Activated T-cell treated with anti-CD3 and anti-CD28 coated beads, Interleukin-2, amount 50 U/mL, for 24 hours (primary cell): Measurements from ENCODE around the gene GCNA.

Source experiments
- DNase-seq: peaks from one replicate; pipeline ENCODE4 v3.0.0-alpha.2; 2020
- H3K27ac Mint-ChIP-seq: 2 replicates; pipeline ENCODE4 v1.8.0; 2020; ENCODE audit warnings: mild to moderate bottlenecking, mixed read lengths
- H3K27me3 Mint-ChIP-seq: 2 replicates; pipeline ENCODE4 v1.8.0; 2020; ENCODE audit warnings: mixed read lengths
- H3K36me3 Mint-ChIP-seq: 2 replicates; pipeline ENCODE4 v1.8.0; 2020; ENCODE audit warnings: low read depth, mixed read lengths
- H3K4me1 Mint-ChIP-seq: 2 replicates; pipeline ENCODE4 v1.8.0; 2020; ENCODE audit warnings: low read depth, mixed read lengths
- H3K4me3 Mint-ChIP-seq: 2 replicates; pipeline ENCODE4 v1.8.0; 2020; ENCODE audit warnings: mild to moderate bottlenecking, moderate library complexity, mixed read lengths
- H3K9me3 Mint-ChIP-seq: 2 replicates; pipeline ENCODE4 v1.8.0; 2020; ENCODE audit warnings: mixed read lengths

The GCNA gene

DNA sequence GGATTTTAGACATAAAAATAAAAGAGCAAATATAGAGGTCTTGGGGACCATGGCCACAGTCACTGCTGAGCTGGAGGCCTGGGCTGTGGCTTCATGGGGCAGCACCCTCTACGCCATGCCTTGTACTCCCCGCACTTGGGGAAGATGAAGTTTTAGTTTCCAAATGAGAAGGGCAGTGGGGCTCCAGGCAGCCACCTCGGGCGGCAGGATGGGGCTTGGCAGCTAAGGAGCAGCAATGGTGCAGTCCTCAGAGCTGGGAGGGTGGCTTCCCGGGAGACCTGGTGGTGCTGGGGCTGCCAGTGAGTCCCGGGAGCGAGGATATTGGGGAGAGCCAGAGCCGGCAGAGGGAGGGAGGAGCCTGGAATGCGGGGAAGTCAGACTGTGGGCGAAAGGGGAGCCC lies 37.7 kb downstream of the GCNA start:
- peak overlapping the region; percentile 95 for H3K27ac Mint-ChIP-seq

DNA sequence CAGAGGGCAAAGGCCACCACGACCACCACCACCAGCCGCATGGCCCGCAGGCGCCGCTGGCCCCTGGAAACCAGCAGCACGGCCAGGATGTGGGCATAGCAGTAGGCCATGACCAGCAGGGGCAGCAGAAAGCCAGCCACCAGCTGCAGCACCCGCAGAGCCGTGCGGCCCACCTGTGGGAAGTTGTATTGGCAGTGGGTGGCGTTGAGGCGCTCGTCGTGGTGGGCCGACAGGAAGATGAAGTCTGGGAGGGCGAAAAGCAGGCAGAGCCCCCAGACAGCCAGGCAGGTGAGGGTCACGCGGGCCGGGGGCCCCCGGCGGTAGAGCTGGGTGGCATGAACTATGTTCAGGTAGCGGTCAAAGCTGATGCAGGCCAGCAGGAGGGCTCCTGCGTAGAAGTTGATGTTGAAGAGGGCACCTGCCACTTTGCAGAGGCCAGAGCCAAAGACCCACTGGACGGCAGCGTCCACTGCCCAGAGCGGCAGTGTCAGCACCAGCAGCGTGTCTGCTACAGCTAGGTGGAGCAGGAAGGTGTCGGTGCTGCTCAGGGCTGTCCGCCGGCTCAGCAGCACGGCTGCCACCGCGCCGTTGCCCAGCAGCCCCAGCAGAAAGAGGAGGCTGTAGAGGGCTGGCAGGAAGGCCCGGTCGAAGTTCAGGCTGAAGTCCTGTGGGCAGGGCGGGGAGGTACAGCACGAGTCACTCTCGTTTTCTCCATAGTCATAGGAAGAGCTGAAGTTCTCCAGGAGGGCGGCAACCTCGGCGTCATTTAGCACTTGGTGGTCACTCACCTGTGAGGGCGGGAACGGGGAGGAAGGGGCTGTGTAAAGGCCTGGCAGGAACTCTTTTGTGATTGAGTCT lies 38.7 kb downstream of the GCNA start:
- H3K27me3 Mint-ChIP-seq: peaks cover 26% of the 10 kb centered on the region
- H3K27ac Mint-ChIP-seq: peak overlapping the region; percentile 95
- no peaks in the 10 kb centered on the region for H3K9me3 Mint-ChIP-seq
- peaks cover 60% of the 10 kb centered on the region for H3K36me3 Mint-ChIP-seq
- DNase-seq: peak; percentile 55
- peaks cover 66% of the 10 kb centered on the region for H3K4me1 Mint-ChIP-seq
- H3K4me3 Mint-ChIP-seq: peak overlapping the region; percentile 86

More for the DNA sequence above, 37.7 kb downstream of the GCNA start:
- H3K4me3 Mint-ChIP-seq: peak overlapping the region; percentile 86
- DNase-seq: peak; percentile 52
- peaks cover 61% of the 10 kb centered on the region for H3K4me1 Mint-ChIP-seq
- H3K36me3 Mint-ChIP-seq: peaks cover 69% of the 10 kb centered on the region
- H3K9me3 Mint-ChIP-seq: no peaks in the 10 kb centered on the region
- H3K27me3 Mint-ChIP-seq: peaks cover 25% of the 10 kb centered on the region

GRCh38 chrX:71617742-71618141 lies 39.5 kb downstream of the GCNA start:
- peaks cover 75% of the 10 kb centered on the region for H3K4me1 Mint-ChIP-seq

DNA sequence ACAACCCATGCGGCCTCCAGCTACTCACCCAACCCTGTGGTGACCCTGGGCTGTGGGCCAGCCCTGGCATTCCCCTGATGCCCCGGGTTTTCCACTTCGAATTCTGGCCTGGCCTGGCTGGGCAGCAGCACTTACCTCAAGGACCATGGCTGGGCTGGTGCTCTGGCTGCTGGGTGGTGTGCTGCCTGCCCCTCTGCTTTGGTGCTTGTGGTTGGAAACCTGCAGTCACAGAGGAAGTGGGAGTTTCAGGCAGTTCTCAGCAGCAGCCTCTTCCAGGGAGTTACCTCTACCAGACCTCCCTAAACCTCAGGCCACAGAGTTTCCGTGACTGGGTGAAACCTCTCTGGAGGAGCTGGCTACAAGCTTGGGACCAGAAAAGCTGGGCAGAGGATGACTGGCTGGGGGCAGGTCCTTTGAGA lies 40.1 kb downstream of the GCNA start, which contains the start of gene CXCR3:
TSS of gene CXCR3 (minus strand) at position 209 of the 419 bp plus-strand sequence. CDS start at position 147, 62 bp downstream.
- peak within 1 kb of the TSS; percentile 95 for H3K27ac Mint-ChIP-seq
- H3K4me1 Mint-ChIP-seq: peaks cover 80% of the 10 kb centered on the region
- peak; percentile 75 for DNase-seq
- peaks cover 26% of the 10 kb centered on the region for H3K27me3 Mint-ChIP-seq
- no peaks in the 10 kb centered on the region for H3K9me3 Mint-ChIP-seq
- peak within 1 kb of the TSS; percentile 86 for H3K4me3 Mint-ChIP-seq
- H3K36me3 Mint-ChIP-seq: peaks cover 51% of the 10 kb centered on the region

More at GRCh38 chrX:71617742-71618141, 39.5 kb downstream of the GCNA start:
- H3K36me3 Mint-ChIP-seq: peaks cover 55% of the 10 kb centered on the region
- DNase-seq: no peak
- H3K9me3 Mint-ChIP-seq: no peaks in the 10 kb centered on the region
- peak overlapping the region; percentile 86 for H3K4me3 Mint-ChIP-seq
- peak overlapping the region; percentile 95 for H3K27ac Mint-ChIP-seq
- peaks cover 26% of the 10 kb centered on the region for H3K27me3 Mint-ChIP-seq

GRCh38 chrX:71618787-71619186 lies 40.5 kb downstream of the GCNA start:
- Mint-ChIP-seq H3K4me3 (peak overlapping the region; percentile 86), H3K27ac (peak overlapping the region; percentile 95), H3K36me3 (peaks cover 46% of the 10 kb centered on the region), H3K9me3 (no peaks in the 10 kb centered on the region), H3K27me3 (peaks cover 26% of the 10 kb centered on the region), H3K4me1 (peaks cover 84% of the 10 kb centered on the region)
- no peak for DNase-seq

- Mint-ChIP-seq H3K9me3 (no peaks in the 10 kb centered on the region), H3K27me3 (peaks cover 27% of the 10 kb centered on the region), H3K4me1 (peaks cover 87% of the 10 kb centered on the region), H3K36me3 (peaks cover 45% of the 10 kb centered on the region), H3K27ac (peak overlapping the region; percentile 95), H3K4me3 (peak overlapping the region; percentile 86)
- peak; percentile 71 for DNase-seq
Measured at GRCh38 chrX:71619193-71619592, 41.0 kb downstream of the GCNA start.

DNA sequence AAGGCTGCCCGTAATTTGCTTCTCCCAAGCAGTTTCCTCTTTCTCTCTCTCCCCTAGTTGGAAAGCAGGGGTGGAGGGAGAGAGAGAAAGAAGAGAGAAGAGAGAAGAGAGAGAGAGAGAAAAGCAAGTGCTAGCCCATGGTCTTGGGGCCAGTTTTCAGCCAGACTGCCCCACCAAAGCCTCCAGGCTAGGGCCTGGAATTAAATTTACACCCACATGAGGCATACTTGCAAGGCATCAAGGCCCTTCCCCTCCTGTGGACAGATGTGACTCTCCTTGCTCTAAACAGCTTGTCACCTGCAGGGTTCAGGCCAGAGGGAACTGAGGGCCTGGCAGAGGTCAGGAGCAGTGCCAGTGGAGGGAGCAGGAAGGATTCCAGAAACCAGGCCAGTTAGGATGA lies 41.7 kb downstream of the GCNA start:
- Mint-ChIP-seq H3K4me3 (no peak overlapping the region), H3K27ac (peak overlapping the region; percentile 95), H3K36me3 (peaks cover 39% of the 10 kb centered on the region), H3K27me3 (peaks cover 27% of the 10 kb centered on the region), H3K9me3 (no peaks in the 10 kb centered on the region), H3K4me1 (peaks cover 87% of the 10 kb centered on the region)
- DNase-seq: peak; percentile 32

DNA sequence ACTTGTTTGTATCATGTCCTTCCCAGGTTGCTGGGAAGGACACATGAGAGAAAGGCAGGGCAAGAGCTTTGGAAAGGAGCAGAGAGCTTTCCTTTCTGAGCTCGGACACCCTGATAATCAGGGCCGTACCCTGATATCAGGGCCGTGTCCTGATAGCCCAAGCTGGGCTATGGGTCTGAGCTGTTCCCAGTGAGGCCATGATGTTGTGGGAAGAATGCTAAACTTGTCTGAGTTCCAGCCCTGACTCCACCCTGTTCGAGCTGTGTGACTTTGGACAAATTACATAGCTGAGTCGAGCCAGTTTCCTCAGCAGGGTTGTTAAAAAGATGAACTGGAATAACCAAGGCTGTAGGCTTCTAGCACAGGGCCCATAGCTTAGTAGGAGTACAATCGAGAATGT lies 43.4 kb downstream of the GCNA start:
- no peaks in the 10 kb centered on the region for H3K9me3 Mint-ChIP-seq
- peaks cover 76% of the 10 kb centered on the region for H3K4me1 Mint-ChIP-seq
- DNase-seq: peak; percentile 29
- H3K4me3 Mint-ChIP-seq: no peak overlapping the region
- H3K36me3 Mint-ChIP-seq: peaks cover 23% of the 10 kb centered on the region
- H3K27ac Mint-ChIP-seq: peak overlapping the region; percentile 95
- H3K27me3 Mint-ChIP-seq: peaks cover 26% of the 10 kb centered on the region

DNA sequence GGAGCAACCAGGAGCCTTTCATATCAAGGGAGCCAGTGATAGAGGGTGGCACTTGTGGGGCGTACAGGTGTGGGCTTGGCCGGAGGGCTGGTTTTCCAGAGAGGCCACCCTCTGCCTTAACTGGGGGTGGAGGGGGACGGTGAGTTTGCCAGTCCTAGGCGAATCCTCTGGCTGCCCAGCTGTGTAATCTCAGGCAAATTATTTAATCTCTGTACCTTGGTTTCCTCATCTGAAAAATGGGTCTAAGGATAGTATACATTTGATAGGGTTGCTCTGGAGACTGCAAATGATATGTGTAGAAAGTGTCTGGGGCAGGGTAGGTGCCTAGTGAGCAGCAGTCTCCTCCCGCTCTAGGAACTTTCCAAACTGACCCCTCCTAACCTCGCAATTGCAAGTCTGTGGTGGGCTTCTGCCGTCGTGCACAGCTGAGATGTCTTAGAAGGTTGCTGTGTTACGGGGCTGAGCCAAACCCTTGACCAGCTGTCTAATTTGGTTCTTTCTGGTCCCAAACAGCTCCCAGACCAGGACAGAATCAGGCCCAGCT lies 43.9 kb downstream of the GCNA start:
- H3K4me1 Mint-ChIP-seq: peaks cover 71% of the 10 kb centered on the region

DNA sequence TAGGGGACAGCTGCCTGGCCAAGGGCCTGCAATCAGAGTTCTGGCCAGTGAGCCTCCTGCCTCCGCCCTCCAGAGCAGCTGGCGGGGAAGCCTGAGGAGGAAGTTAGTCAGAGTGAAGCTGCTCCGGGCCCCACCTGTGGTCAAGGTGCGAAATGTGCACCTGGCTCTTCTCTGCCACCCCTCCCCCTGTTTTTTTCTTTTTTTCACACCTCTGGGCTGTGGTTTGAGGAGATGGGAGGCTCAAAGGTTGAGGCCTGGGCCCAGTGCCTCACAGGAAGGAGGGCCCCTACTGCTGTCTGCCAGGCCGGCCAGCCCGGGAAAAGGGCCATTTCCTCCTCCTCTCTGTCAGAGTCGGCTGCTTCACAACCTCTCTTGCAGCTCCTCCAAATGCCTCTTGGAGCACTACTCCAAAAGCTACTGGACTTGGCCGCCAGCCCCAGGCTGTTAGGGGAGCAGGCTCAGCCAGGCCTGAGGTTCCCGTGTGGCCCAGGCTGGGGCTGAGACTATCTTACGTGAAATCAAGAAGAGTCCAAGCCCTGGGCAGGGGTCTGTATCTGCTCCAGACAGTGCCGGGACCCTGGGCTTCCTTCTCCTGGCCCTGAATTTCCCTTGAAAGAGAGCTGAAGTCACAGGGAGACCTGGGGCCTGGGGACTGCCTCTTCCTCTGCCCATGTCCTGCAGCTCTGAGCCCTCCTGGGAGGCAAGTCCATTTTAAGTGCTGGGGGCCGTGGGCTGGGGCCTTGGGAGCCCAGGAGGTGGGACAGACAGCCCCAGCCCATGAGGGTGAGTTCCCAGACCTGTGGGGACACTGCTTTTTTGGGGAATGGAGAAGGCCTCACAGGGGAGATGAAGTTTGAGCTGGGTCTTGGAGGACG lies 44.6 kb downstream of the GCNA start:
- DNase-seq: peak; percentile 79
- Mint-ChIP-seq H3K4me3 (peak overlapping the region; percentile 72), H3K9me3 (no peaks in the 10 kb centered on the region), H3K36me3 (peaks cover 11% of the 10 kb centered on the region), H3K4me1 (peaks cover 64% of the 10 kb centered on the region), H3K27ac (peak overlapping the region; percentile 95), H3K27me3 (peaks cover 26% of the 10 kb centered on the region)

More for the DNA sequence above, 43.9 kb downstream of the GCNA start:
- Mint-ChIP-seq H3K27me3 (peaks cover 26% of the 10 kb centered on the region), H3K27ac (peak overlapping the region; percentile 95), H3K36me3 (peaks cover 18% of the 10 kb centered on the region), H3K9me3 (no peaks in the 10 kb centered on the region), H3K4me3 (no peak overlapping the region)
- DNase-seq: peak; percentile 33

DNA sequence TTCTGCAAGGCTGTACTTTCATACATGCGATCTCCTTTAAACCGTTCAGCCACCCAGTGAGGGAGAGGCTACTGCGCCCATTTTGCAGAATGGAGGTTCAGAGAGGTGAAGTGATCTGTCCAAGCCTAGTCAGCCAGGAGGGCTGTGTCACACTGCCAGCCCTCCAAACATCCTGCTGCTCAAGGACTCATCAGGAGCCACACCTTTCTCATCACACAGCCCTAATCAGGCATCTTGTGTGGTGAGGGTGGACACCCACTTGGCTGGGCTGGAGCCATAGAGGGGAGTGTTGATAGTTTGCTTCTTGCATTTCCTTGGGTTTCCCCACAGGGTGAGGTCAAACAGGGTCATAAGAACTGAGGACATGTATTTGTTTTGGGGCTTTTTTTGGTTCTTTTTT lies 45.5 kb downstream of the GCNA start:
- DNase-seq: peak; percentile 43
- H3K36me3 Mint-ChIP-seq: peaks cover 6% of the 10 kb centered on the region
- peak overlapping the region; percentile 72 for H3K4me3 Mint-ChIP-seq
- H3K27ac Mint-ChIP-seq: peak overlapping the region; percentile 95
- H3K9me3 Mint-ChIP-seq: no peaks in the 10 kb centered on the region
- H3K27me3 Mint-ChIP-seq: peaks cover 26% of the 10 kb centered on the region
- H3K4me1 Mint-ChIP-seq: peaks cover 55% of the 10 kb centered on the region

DNA sequence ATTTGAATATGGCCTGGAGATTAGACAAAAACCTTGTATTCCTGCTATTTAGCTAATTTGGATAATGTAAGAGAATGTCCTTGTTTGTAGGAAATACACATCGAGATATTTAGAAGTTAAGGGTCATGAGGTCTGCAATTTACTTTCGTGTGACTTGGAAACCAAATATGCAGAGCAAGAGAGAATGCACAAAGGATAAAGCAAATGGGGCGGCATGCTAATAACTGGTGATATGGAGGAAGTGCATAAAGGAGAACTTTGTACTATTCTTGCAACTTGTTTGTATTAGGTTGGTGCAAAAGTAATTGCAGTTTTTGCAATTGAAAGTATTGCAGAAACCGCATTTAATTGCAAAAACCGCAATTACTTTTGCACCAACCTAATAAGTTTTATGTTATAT lies 47.2 kb downstream of the GCNA start:
- no peak for DNase-seq
- Mint-ChIP-seq H3K27me3 (peaks cover 25% of the 10 kb centered on the region), H3K36me3 (peaks cover 6% of the 10 kb centered on the region), H3K27ac (no peak overlapping the region), H3K4me1 (peaks cover 45% of the 10 kb centered on the region), H3K9me3 (no peaks in the 10 kb centered on the region), H3K4me3 (no peak overlapping the region)

- Mint-ChIP-seq H3K27me3 (peaks cover 20% of the 10 kb centered on the region), H3K9me3 (no peaks in the 10 kb centered on the region), H3K27ac (no peak overlapping the region), H3K36me3 (peaks cover 3% of the 10 kb centered on the region), H3K4me1 (peaks cover 38% of the 10 kb centered on the region), H3K4me3 (no peak overlapping the region)
- peak; percentile 28 for DNase-seq
Measured at GRCh38 chrX:71626576-71626975, 48.3 kb downstream of the GCNA start.
